Articular chondrocyte of knee joint (primary cell): ENCODE results near the gene PRC1. TPM values are rescaled to one million over a fixed set of nuclear protein-coding genes. Genes with fewer than 3 reads are reported as not detected.

Experiments used
- small RNA-seq: library from RNA; depleted of rRNA; stranded (forward); fragments of <200 nt; gene quantifications from one replicate; pipeline ENCODE3, GENCODE V24; 2012
- total RNA-seq: library from RNA; depleted of rRNA; stranded (reverse); fragments of >200 nt; gene quantifications from 2 replicates; pipeline ENCODE4 v1.2.3, GENCODE V29; 2012

The PRC1 gene
- total RNA-seq: 53.7 and 89.8 TPM in 2 replicates

DNA sequence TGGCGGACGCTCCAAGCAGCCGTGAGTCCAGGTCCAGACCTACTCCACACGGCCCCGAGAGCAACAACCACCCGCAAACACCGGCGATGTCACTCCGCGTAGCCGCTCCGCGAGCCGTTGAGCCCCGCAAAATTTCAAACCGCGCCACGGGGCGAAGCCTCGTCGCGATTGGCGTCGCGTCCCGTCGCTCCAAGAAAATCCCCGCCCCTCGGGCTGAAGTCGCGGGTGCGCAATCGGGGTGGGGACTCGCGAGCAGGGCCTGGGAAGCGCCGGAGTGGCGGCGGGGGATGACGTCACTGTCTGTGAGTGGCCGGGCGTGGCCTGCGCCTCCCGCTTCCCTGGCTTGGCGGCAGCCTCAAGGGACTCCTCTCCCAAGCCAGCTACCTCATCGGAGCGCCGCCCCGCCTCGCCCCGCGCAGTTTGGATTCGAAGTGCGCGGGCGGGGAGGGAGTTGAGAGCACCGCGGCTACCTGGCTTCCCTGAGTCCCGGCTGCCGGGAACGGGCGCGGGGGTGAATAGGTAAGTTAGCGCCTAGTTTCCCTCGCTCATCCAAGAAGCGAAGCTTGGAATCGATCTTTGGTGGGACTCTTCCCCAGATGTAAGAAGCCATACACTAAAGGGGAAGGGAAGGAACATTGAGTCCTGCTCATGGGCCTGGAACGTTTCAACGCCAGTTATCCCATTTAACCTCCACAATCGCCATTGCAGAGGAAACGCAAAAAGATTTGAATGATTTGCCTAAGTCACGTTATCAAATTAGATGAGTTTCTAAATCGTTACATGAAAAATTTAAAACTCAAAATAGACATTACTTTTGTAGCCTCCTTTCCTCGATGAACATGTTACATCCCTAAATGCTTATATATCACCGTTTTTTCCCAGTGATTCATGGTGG, at the start of gene PRC1:
Gene PRC1, minus strand, starts transcription at position 119 of the 895 bp plus-strand sequence. Its CDS starts 118 bp downstream, at position 1.

DNA sequence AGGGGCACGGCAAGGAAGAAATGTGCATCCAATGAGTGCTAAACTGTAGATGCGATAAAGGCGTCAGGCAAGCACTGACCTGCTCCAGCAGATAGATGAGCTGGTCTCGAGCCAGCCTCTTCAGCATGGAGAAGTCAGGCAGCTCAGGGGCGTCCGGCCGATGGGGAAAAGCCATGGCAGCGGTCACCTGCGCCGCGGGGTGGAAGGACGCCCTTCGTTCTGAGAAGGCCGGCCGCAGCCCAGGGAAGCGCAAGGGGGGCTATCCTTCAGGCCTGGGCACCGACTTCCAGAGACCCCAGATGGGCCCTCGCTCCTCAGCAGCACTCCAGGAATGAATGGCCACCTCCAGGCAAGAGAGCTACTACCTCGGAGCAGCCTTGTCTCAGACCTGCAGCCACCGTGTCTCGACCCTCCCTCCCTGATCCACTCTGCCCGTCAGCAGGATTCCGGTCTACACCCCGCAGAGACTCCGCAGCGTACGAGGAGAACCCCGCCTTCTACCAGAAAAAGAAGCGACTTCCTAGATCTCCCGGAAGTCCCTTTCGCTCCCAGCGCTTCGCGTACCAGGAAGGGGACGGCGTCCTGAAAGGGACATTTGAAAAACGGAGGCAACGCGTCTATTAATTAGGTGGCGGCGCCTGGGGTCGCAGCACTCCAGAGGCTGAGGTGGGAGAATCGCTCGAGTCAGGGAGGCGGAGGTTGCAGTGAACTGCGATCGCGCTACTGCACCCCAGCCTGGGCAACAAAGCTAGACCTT, 27.9 kb upstream of the PRC1 start, which contains the start of gene VPS33B:
Gene VPS33B, minus strand, starts transcription at position 520 of the 757 bp plus-strand sequence. Its CDS starts 345 bp downstream, at position 175.

DNA sequence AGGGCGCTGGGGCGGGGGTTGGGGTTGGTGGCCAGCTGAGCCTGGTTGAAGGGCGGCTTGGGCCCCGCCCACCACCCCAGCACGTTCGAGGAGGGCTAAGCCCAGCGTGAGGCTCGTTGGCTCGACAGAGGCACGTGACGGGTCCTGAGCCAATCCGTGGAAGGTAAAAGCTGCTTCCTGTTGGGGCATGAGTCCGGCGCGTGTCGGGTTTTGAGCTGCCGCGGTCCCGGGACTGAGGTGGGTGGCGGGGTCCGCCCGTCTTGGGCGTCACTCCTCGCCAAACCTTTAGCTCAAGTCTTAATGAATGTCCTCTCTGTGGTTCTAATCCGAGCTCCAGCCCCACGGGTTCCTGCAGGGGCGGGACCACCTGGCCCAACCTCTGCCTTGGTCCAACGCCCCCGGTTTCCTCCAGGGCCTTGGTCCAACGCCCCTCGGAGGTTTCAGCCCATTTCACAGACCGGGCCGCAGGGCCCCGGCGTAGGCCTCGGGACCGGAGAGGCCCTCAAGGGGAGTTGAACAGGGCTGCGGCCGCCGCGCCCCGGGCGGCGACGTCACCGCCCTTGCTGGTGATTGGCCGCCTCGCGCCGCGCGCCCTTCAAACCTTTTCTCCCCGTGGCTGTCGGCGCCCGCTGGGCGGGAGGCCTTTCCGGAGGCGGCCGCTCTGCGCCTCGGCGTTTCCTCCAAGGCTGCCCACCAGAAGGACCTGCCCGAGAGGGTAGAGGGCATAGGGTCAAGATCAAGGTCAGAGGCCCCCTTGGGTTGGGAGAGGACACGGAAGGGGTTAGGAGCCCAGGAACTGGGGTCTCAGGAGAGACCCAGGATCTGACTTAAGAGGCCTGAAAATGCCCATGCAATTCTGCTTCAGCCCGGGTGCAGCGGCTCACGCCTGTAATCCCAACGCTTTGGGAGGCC, 39.4 kb downstream of the PRC1 start, which contains the start of gene RCCD1:
Gene RCCD1, plus strand, starts transcription at position 173 of the 912 bp plus-strand sequence. CDS start 1,851 bp downstream, outside the sequence.

DNA sequence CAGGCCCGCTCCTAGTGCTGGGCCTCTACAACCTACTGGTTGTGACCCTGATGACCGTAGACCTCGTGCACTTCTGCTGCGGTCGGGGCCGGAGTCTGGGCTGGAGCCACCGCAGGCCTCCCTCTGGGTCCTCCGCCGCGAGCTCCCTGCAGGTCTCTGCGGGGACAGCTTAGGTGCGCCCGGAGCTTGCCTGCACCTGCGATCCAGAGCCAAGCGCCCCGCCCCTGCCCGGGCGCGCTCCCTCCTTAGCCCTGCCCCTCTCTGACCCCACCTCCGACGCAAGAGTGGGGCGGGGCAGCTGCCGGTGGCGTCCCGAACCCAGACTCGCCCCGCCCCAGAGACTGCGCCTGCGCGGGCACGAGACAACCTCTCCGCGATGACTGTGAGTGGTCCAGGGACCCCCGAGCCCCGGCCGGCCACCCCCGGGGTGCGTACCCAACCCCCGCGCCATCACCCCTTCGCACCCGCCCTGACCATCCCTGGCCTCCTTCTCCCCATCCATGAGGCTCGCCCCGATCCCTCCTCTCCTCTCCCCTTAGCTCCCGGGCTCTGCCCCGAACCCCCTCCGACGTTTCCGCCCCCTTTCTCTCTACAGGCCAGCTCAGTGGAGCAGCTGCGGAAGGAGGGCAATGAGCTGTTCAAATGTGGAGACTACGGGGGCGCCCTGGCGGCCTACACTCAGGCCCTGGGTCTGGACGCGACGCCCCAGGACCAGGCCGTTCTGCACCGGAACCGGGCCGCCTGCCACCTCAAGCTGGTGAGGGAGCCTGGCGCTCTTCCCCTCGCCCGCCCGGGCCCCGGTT, 59.2 kb downstream of the PRC1 start, which contains the start of gene UNC45A:
Gene UNC45A, plus strand, starts transcription at position 337 of the 803 bp plus-strand sequence. Its CDS starts 40 bp downstream, at position 377.

DNA sequence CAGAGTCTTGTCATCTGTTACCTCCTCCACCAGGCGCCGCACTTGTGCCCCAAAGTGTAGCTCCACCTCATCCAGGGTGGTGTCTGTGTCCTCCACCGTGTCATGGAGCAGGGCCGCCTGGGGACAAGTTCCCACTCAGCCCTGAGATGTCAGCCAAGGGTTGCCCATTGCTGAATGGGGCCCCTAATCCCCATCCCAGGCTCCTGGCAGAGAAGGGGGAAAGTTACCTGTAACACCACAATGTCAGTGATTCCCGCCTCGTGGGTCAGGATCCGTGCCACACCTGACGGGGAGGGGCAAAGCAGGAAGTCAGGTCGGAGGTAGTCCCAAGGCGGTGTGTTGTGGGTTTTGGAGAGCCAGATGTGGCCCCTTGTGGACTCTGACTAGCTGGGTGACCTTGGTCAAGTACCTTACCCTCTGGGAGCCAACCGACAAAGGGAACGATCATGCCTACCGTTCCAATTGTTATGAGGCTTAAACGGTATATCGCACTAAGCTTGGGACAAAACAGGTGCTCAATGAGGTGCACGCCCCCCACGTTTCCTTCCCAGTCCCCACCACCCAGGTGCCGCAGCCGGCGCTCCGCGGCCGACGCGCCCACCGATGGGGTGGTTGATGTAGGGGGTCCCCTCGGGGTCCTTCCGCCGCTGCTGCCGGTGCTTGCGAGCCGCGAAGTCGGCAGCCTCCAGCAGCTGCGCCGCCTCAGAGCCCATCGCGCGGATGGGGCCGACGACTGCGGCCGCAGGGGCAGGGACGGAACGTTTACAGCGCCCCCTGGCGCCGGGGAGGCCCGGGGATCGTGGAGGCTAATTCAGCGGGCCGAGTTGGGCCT, 62.3 kb downstream of the PRC1 start, which contains the start of gene HDDC3:
Gene HDDC3, minus strand, starts transcription at position 722 of the 832 bp plus-strand sequence. Its CDS starts 9 bp downstream, at position 713.

Small RNA genes within 50 kb of the gene (small RNA-seq; reads per million reads assigned to genes)
- gene RF00019: not detected

Other genes with a start within 250 kb of the PRC1 start
- 28.3 and 40.0 TPM in 2 replicates for gene FURIN, start 125.9 kb downstream of the PRC1 start, total RNA-seq
- gene FES, start 110.0 kb downstream of the PRC1 start, total RNA-seq: 26.1 and 27.6 TPM in 2 replicates
- 8.2 and 9.3 TPM in 2 replicates for gene MAN2A2, start 91.2 kb downstream of the PRC1 start, total RNA-seq
- gene HDDC3, start 62.0 kb downstream of the PRC1 start, total RNA-seq: 7.7 and 8.9 TPM in 2 replicates
- gene UNC45A, start 59.2 kb downstream of the PRC1 start, total RNA-seq: 67.1 and 67.7 TPM in 2 replicates
- gene RCCD1, start 39.7 kb downstream of the PRC1 start, total RNA-seq: 9.8 and 11.1 TPM in 2 replicates
- gene VPS33B, start 28.1 kb upstream of the PRC1 start, total RNA-seq: 7.5 and 8.0 TPM in 2 replicates
- under 0.01 TPM in 1 of 2 replicates, not detected in the other for gene SV2B, start 105.7 kb upstream of the PRC1 start, total RNA-seq